GM12875 (cell line): ENCODE measurements around the gene IDE.

Experiments
- H3K4me3 ChIP-seq: one replicate; pipeline ENCODE4 v1.5.1; 2011; ENCODE audit warnings: low read depth, low read length, control low read depth
- CTCF ChIP-seq: IDR thresholded peaks from 2 replicates; pipeline ENCODE4 v1.5.1; 2011; ENCODE audit warnings: low read depth, mild to moderate bottlenecking, control low read depth, inconsistent platforms, low read length, moderate library complexity, borderline replicate concordance; ENCODE audit not compliant: insufficient read depth

IDE gene

GRCh38 chr10:92420546-92421275, 153.2 kb downstream of the IDE start:
- no peak for TF ChIP-seq CTCF
- H3K4me3 ChIP-seq = no peak overlapping the region

GRCh38 chr10:92419740-92420545, 153.9 kb downstream of the IDE start:
- H3K4me3 ChIP-seq = no peak overlapping the region
- TF ChIP-seq CTCF = peak; percentile 25; the same call in 1 of the 2 replicates

GRCh38 chr10:92418891-92419290, 155.0 kb downstream of the IDE start:
- H3K4me3 ChIP-seq = no peak overlapping the region
- TF ChIP-seq CTCF = no peak

GRCh38 chr10:92418221-92418620, 155.7 kb downstream of the IDE start:
- TF ChIP-seq CTCF = no peak
- no peak overlapping the region for H3K4me3 ChIP-seq

- H3K4me3 ChIP-seq = no peak overlapping the region
- TF ChIP-seq CTCF = no peak
These were observed 160.4 kb downstream of the IDE start for GRCh38 chr10:92413519-92413918.

GRCh38 chr10:92413011-92413410, 160.9 kb downstream of the IDE start:
- no peak overlapping the region for H3K4me3 ChIP-seq
- no peak for TF ChIP-seq CTCF
